ENCODE measurements around the gene EFNB1. TPM values are rescaled to one million over a fixed set of nuclear protein-coding genes. Genes with fewer than 3 reads are reported as not detected.

Gene EFNB1
- total and polyA plus RNA-seq, 9 of the 15 experiments (the other 6 are each of a cell fraction or from before 2014, with no cell fraction given), result 0.01 to 2.1 (median 0.99) TPM; not detected in 1

DNA sequence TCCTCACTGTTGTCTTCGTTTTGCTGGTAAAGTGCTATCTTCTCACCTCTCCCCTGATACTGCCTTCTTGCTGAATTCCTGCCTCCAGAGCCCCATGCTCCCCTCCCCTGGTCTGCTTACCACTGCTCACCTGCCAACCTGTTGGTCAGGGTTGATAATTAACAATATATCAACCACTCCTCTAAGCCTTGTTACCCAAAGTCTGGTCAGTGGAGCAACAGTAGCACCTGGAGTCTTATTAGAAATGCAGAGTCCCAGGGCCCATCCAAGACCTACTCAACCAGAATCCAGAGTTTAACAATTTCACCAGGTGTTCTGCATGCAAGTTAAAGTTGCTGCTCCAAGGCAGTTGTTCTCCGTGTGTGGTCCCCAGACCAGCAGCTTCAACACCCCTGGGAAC is 55.0 kb downstream of the EFNB1 start:
- Histone ChIP-seq H3K9me3 (replicated peaks; ENCODE audit: control insufficient read depth, insufficient read depth, low read depth, low read length) (no peaks in the 10 kb centered on the region), H3K36me3 (ENCODE audit: control insufficient read depth, insufficient read depth, low read length) (no peaks in the 10 kb centered on the region), H3K27me3 (ENCODE audit: control insufficient read depth in 2 of 2, insufficient read depth in 2 of 2, low read length in 2 of 2) (peaks cover 0 to 10% of the 10 kb centered on the region in 2 experiments; a peak in 2 of 5 replicates), H3K4me1 (replicated peaks in 1 of 2; ENCODE audit: control insufficient read depth in 2 of 2, insufficient read depth in 2 of 2, low read length in 2 of 2) (no peaks in the 10 kb centered on the region), H2AFZ (ENCODE audit: low read depth, low read length) (no peak overlapping the region), H3K9ac (ENCODE audit: insufficient read depth in 1 of 2, low read depth in 2 of 2, low read length in 2 of 2) (no peak overlapping the region), H3K4me3 (no peak overlapping the region), H3K4me2 (ENCODE audit: insufficient read depth, low read length) (no peak overlapping the region), H3K27ac (ENCODE audit: extremely low read depth, low read depth, low read length) (no peak overlapping the region), H4K20me1 (replicated peaks; ENCODE audit: control insufficient read depth, insufficient read depth, low read length) (no peaks in the 10 kb centered on the region; the same call in 1 of the 2 replicates), H3K9me1 (ENCODE audit: control insufficient read depth, insufficient read depth, low read length) (no peaks in the 10 kb centered on the region), H3K79me2 (ENCODE audit: control insufficient read depth, insufficient read depth, low read length) (no peaks in the 10 kb centered on the region)
- no peak for ATAC-seq
- no peak for FAIRE-seq
- 0% methylated on average over 2 of the region's 2 CpGs for WGBS (ENCODE audit: insufficient coverage, low coverage, missing lambda C conversion rate)
- intact Hi-C loops (cut with micrococcal nuclease), result no loop called here
- BruUV-seq (replicated peaks), result no TSS peak
- POLR2A ChIA-PET, result interaction anchor here (0.9 kb wide), 1 partner anchor 37 kb away, joined by 4 read pairs; no protein-coding TSS in a partner anchor
- CTCF ChIA-PET (ENCODE audit: low intra/inter-chr PET ratio), result no interaction called here
- no peak for DNase-seq (ENCODE audit: extremely low read depth in 1 of 4, low spot score in 3 of 4)
- TF ChIP-seq DNMT1 (IDR thresholded peaks at IDR 0.05) (no peak), EZH2 (IDR thresholded peaks at IDR 0.05; ENCODE audit: borderline replicate concordance, low read depth, low read length) (no peak), PML (IDR thresholded peaks at IDR 0.05; ENCODE audit: low read length) (no peak), TBL1XR1 (IDR thresholded peaks at IDR 0.05; ENCODE audit: low read length in 2 of 2) (no peak), KAT8 (IDR thresholded peaks at IDR 0.05; ENCODE audit: low read depth) (no peak), STAT6 (CRISPR knock-in tag; IDR thresholded peaks at IDR 0.05) (no peak)
- TF ChIP-seq, protein P1, sequence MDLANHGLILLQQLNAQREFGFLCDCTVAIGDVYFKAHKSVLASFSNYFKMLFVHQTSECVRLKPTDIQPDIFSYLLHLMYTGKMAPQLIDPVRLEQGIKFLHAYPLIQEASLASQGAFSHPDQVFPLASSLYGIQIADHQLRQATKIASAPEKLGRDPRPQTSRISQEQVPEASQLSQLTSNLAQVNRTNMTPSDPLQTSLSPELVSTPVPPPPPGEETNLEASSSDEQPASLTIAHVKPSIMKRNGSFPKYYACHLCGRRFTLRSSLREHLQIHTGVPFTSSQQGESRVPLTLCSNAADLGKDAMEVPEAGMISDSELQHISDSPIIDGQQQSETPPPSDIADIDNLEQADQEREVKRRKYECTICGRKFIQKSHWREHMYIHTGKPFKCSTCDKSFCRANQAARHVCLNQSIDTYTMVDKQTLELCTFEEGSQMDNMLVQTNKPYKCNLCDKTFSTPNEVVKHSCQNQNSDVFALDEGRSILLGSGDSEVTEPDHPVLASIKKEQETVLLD (IDR thresholded peaks at IDR 0.05), result no peak
- TF ChIP-seq, protein P2, sequence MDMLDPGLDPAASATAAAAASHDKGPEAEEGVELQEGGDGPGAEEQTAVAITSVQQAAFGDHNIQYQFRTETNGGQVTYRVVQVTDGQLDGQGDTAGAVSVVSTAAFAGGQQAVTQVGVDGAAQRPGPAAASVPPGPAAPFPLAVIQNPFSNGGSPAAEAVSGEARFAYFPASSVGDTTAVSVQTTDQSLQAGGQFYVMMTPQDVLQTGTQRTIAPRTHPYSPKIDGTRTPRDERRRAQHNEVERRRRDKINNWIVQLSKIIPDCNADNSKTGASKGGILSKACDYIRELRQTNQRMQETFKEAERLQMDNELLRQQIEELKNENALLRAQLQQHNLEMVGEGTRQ (CRISPR knock-in tag; IDR thresholded peaks at IDR 0.05), result no peak
- in situ Hi-C loops (cut with MboI), result no loop called here

Data from K562 (cell line).